DMS53 (cell line): ENCODE measurements around the gene KCP.
A peak's percentile ranks its signal among the peaks of the same experiment; 100 is the strongest.
"Not testable (repeated sequence)": the region's sequence is repeated elsewhere in the genome, so short reads cannot be mapped to it uniquely, and the experiment has no call there.

Source experiments
- DNase-seq: peaks from one replicate; lab custom pipeline; 2025; lab: John Stamatoyannopoulos, UW

The KCP gene

DNA sequence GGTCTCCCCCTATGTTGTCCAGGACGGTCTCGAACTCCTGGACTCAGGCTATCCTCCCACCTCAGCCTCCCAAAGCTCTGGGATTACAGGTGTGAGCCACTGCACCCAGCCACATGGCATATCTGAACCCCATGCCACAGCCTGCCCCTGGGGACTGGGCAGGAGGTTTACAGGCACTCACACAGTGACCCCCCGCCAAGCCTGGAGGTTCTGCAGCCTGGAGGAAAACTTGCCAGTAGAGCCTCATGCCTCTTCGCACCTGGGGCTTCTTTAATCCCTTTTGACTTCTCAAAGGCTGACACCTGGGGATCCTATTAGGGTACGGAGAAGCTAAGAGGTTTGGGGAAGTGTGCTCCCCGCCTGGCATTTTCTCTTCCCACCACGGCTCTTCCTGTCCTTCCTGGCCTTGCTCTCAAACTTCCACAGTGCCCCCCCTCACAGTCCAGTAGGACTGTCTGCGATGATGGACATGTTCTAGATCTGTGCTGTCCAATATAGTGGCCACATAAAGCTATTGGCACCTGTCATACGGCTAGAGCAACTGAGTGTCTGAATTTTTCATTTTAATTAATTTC is 11.4 kb upstream of the KCP start:
- no peak for DNase-seq

DNA sequence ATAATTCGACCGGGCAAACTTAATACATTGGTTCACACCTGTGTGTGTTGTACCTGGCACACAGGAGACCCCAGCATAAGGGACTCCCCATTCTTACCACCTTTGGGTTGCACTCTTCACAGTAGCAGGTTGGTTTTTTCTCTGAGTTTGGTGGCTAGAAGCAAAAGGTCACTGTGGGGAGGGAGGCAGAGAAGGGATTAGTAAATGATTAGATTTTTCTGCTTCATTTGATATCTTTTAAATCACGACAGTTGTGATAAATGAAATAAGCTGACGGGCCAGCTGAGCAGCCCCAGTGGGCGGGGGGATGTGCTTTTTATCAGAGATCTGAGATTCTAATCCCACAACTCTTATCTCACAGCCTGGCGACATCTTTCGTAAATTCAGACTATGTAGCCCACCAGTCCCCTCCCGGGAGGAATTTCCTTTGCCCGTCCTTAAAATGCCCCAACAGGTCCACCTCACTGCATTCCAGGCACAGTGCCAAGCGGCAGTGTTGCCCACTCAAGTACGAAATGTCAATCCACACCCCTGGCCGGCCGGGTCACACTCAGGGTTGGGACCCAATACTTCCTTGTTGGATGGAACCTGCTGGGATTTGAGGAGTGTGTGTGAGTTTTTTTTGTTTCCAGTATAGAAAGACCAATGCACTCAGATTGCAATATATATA is 10.5 kb upstream of the KCP start:
- no peak for DNase-seq

DNA sequence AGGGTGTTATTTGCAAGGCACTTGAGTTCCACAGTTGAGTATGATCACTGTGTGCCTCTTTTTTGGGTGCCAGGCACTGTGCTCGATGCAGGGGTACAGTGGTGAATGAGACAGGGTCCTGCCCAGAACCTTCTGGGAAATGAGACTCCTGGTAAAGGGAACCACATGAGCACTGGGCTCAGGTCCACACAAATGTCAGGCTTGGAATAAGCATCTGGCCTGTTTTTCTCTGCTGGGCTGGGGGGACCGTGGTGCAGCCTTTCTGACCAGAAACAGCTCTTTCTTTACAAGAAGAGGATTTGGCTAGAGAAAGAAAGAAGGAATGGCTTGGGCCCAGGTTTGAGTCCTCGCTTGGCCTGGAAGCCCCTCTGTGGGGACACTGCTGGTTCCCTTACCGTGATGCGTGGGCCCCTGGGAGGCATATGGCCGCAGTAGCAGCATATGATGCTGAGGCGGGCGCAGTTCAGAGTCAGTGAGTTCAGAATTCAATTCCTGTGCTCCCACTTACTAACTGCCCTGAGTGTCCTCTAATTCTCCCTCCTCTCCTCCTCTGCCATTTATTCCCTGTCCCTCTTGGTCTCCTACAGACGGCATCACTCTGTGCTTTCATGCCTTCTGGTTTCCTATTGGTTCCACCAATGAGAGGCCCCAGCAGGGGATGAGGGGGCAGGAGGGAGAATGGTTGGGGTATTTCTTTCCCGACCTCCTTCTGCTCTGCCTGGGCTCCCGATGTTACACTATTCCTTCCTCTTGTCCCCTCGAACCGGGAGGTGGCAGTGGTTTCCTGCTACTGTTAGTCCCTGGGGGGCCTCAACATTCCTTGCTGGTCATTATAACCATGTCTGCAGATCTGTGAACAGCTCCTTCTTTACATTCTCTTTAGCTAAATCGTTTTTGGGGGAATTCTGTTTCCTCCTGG is 9.6 kb upstream of the KCP start:
- no peak for DNase-seq

- no peak for DNase-seq
These were observed 8.7 kb upstream of the KCP start for GRCh38 chr7:128919241-128919640.

DNA sequence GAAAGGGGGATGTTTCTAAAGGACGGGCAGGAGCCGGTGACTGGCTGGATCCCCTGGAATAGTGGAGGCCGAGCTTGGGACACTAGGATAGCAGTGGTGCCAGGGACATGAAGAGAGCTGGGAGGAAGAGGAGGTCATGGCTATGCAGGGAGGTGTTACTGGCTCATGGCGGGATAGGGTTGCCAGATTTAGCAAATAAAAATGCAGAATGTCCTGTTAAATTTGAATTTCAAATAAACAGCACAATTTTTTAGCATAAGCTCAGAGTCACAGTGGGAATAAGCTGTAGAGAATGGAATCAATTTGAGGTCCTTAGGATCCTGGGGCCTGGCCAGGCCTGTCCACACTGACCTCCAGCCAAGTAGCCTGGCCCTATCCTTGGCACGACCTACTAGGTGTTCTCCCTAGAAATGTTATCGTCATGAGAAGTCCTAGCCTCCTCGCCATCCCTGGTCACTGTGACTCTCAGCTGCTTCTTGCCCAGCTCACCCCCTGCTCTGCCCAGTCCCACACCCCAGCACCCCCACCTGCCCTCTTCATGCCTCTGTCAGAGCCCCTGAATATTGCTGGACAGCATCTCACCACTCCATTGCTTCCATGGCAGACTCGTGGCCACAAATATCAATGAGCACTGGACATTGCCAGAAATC is 7.6 kb upstream of the KCP start:
- DNase-seq, result no peak

DNA sequence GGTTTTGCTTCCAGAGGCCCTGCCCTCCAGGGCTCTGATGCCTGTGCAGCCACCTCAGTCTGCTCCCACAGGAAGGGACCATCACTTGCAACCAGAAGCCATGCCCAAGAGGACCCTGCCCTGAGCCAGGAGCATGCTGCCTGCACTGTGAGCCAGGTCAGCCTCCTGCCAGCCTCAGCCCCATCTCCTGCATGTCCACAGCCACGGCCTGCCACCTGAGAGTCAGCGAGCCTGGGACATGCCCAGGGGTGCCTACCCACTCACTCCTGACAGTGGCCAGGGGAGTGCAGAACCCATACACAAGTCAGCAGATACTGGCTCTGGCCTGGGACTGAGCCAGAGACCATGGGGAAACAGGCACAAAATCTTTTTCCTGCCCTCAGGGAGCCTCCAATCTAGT is 6.6 kb upstream of the KCP start:
- no peak for DNase-seq

- DNase-seq, result no peak
These were observed 6.1 kb upstream of the KCP start for GRCh38 chr7:128916643-128916915.

- no peak for DNase-seq
These were observed 5.5 kb upstream of the KCP start for GRCh38 chr7:128915841-128916642.

DNA sequence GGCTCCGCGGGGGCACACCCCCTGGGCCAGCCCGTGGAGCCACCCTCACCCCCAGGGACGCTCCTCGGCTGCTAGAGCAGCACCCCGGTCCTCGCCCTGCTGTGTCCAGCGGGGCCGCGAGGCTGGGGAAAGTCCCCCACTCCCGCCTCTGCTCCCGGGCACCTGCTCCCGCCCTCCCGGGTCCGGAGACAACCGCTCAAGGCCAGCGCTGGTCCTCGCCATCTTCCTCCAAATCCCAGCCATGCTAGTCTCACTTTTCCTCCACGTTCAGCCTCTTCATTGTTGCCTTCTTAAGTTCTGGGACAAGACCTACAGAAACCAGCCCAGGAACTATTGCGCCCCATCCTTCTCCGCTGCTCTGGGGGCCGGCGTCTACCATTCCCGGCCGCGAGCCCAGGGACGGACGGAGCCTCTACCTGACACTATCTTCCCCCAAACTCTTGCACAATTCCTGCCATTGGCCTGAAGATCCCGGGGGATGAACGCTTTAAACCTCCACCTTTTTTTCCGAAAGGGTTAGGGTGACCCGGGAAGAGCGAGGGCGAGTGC is 4.8 kb upstream of the KCP start:
- DNase-seq, result no peak

DNA sequence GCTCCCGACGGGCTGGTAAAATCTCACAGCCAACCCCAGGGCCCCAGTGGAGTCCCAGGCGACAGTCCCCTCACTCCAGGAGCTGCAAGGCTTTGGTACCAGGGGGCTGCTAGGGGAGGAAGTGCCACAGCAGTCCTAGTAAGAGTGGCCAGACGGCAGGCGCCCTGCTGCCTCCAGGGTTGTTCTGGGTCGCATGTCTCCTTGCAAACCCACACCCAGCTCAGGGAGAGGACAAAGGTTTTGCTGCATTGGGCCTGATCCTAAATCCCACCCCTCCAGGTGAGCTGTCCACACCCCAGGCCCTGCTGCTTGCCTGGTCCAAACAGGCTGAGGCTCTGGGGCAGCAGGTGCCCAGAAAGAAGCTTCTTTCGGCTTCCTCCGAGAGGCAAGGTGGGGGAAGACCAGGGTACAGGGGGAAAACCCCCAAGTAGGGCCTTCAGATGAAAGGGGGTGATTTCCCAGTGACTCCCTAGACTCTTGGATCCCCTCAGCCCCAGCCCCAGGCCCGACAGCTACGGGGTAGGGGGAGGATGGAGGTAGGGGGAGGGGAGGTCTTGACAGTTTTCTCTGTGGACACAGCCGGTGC is 4.2 kb upstream of the KCP start:
- no peak for DNase-seq

DNA sequence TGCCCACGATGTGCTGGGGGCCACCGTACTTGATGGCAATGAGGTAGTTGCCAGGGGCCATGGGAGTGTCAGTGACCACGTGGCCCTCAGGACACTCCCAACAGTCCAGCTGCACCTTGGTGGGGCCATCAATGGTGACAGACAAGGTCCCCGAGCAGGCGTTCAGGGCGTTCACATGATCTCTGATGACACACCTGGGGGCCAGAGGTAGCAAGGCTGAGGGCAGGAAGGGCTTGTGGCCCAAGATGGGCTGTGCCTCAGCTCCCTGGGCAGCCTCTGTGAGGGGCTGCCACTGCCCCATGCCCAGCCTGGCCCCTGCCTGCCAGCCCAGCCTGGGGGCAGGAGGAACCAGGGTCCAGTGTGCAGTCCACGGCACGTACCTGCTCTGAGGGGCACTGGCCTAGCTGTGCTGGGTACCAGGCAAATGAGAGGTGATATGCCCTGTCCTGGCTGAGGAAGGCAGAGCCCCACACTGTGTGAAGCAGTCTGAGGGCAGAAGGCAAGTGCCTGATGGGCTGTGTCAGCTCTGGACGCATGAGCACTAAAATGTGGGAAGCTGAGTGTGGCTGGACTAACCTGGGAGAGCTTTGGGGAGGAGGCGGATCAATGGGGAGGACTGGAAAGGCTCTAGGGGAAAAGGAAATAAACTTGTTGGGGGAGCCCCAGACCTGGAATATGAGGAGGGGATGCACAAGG is 3.5 kb upstream of the KCP start:
- DNase-seq, result no peak

DNA sequence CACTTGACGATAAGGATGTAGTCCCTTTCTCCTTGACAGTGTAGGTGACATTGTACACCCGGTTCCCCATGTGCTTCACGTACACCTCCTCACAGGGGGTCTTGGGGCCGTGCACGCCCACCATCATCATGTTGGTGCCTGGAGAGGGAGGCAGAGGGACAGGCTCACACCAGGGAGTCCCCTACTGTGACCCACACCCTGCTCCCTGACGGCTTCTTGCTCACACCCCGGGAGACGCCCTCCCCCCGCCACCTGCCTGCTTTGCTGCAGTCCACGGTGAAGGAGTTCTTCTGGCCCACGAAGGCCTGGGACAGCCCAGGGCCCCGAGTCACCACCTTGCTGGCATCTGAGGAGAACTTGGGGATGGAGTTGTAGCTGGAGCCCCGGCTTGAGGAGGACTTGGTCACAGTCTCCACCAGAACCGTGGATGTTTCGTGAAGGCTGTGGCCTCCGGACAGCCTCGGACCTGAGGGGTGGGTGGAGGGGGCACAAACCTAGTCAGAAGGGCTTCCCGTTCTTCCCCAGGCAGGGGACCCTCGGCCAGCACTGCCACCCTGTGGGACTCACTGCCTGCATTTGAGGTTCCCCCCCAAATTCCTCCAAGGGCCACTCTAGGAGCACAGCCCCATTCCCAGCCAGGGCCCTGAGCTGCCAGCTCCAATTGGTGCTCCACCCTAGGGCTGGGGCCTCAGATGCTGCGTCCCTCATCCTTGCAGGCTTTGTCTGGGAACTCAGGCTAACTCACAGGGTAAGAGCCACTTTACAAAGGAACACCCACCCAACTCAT is 2.4 kb upstream of the KCP start:
- DNase-seq, result not testable (repeated sequence)

- no peak for DNase-seq
These were observed 1.8 kb upstream of the KCP start for GRCh38 chr7:128912281-128912680.

GRCh38 chr7:128911423-128912031 is 1.0 kb upstream of the KCP start:
- peak; percentile 65 for DNase-seq

DNA sequence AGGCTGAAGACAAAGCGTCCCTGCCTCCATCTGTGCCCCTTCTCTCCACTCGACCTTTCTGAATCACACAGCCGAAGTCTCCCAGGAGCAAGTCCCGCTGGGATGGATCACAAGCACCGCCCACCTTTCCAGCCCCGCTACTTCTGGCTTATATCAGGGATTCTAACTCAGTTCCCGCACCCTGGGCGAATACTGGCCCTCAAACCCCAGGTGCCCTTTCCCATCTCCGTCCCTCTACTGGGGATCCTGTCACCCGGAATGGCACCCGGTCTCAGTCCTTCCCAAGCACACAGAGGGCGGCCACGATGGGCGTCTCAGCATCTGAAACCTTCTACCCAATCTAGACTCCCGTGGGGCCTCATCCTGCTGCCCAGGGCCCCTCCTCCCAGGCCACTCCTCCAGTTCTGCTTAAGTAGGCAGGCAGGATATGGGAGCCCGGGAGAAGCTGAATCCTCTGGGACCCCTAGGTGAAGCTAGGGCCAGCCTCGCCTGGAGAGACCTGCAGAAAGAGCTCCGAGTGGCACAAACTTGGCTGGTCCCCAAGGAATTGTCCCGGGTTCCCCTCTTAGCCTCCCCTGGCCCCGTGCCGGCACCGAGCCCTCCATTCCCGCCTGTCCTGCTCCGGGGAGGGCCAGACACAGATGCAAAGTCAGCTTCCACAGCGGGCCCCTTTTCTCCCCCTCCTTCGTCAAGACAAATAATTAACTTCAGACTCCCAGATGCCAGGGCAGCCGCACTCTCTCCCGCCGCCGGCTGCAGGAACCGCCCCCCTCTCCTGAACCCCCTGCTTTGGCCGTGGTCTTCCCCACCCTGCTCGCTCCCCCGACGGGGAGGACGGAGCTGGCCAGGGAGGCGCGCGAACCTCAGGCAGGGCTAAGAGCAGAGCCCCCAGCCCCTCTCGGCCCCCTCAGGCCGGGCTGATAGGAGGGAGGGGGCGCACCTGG is 612 bp downstream of the KCP start:
- peak; percentile 84 for DNase-seq

DNA sequence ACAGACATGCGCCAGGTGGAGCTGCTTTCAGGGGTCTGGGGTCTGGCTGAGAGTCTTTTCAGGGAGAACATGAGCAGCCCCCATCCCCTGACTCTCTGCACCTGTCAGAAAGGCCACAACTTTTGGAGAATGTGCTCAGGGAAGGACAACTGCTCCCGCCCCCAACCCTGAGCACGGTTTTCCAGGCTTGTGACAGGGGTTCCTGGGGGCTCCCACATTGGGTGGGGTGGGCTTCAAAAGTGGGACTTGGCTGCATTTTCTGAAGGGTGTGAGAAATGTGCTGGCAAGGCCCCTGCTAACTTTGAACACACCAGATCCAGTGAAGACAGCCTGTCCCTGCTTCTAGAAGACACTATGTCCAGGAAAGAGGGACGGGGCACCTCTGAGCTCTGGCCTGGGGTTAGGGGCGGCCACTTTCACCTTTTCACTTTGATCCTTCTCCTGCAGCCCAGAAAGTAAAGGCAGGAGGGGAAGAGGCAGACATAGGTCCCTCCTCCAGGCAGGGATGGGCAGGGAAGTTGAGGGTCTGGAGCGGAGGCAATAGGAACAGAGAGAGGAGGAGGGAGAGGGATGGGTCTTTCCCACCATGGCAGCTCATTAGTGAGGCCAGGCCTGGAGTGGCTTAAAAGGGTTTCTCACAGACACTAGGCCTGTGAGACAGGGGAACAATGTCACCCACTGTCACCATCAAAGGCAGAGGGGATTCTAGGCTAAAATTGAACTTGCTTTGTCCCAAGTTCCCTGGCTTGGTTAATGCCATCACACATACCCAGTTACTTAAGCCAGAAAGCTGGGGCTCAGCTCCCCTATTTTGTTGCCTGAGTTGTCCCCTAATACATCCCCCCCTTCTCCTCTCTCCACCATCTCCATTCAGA is 1.5 kb downstream of the KCP start:
- no peak for DNase-seq
